Measurements from ENCODE around the gene PADI3.

PADI3 gene

GRCh38 chr1:17209430-17209829 lies 39.5 kb upstream of the PADI3 start:
- H3K36me3 ChIP-seq (ENCODE audit: insufficient read depth), result no peaks in the 10 kb centered on the region
- TF ChIP-seq, protein P1, sequence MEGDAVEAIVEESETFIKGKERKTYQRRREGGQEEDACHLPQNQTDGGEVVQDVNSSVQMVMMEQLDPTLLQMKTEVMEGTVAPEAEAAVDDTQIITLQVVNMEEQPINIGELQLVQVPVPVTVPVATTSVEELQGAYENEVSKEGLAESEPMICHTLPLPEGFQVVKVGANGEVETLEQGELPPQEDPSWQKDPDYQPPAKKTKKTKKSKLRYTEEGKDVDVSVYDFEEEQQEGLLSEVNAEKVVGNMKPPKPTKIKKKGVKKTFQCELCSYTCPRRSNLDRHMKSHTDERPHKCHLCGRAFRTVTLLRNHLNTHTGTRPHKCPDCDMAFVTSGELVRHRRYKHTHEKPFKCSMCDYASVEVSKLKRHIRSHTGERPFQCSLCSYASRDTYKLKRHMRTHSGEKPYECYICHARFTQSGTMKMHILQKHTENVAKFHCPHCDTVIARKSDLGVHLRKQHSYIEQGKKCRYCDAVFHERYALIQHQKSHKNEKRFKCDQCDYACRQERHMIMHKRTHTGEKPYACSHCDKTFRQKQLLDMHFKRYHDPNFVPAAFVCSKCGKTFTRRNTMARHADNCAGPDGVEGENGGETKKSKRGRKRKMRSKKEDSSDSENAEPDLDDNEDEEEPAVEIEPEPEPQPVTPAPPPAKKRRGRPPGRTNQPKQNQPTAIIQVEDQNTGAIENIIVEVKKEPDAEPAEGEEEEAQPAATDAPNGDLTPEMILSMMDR (conservative IDR thresholded peaks at IDR 0.05; ENCODE audit: low read depth, low read length), result no peak
- H4K20me1 ChIP-seq (ENCODE audit: insufficient read depth), result no peaks in the 10 kb centered on the region
- no peak overlapping the region for H3K4me2 ChIP-seq
- H3K9ac ChIP-seq, result no peak overlapping the region
- no peak overlapping the region for H3K4me3 ChIP-seq (IDR thresholded peaks at IDR 0.05; ENCODE audit: insufficient read depth, low read depth, low read length)
- H3K27me3 ChIP-seq (ENCODE audit: insufficient read depth, low read depth), result peaks cover 73% of the 10 kb centered on the region
- no peak overlapping the region for H2AFZ ChIP-seq (ENCODE audit: low read depth)
- no peaks in the 10 kb centered on the region for H3K79me2 ChIP-seq (ENCODE audit: insufficient read depth, low read depth)
- H3K27ac ChIP-seq, result no peak overlapping the region
- H3K4me1 ChIP-seq (ENCODE audit: low read depth, poor library complexity, severe bottlenecking), result no peaks in the 10 kb centered on the region

DNA sequence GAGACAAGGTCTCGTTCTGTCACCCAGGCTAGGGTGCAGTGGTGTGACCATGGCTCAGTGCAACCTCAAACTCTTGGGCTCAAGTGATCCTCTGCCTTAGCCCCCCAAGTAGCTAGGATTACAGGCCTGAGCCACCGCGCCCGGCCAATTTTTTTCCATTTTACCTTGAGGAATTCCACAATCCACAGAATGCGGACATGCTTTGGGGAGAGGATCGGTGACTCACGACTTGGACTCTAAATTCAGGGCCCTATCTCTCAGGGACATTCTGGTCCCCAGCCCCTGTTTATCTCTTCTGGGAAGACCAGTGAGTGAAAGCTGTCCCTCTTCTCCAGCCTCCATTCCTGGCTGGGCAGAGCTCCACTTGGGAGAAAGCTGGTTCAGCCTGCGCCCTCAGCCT lies 38.7 kb upstream of the PADI3 start:
- TF ChIP-seq, protein P1 (conservative IDR thresholded peaks at IDR 0.05; ENCODE audit: low read depth, low read length), result no peak
- Histone ChIP-seq H3K27me3 (ENCODE audit: insufficient read depth, low read depth) (peaks cover 73% of the 10 kb centered on the region), H3K4me3 (IDR thresholded peaks at IDR 0.05; ENCODE audit: insufficient read depth, low read depth, low read length) (no peak overlapping the region), H2AFZ (ENCODE audit: low read depth) (no peak overlapping the region), H3K27ac (no peak overlapping the region), H3K9ac (no peak overlapping the region), H4K20me1 (ENCODE audit: insufficient read depth) (no peaks in the 10 kb centered on the region), H3K36me3 (ENCODE audit: insufficient read depth) (no peaks in the 10 kb centered on the region), H3K79me2 (ENCODE audit: insufficient read depth, low read depth) (no peaks in the 10 kb centered on the region), H3K4me2 (no peak overlapping the region), H3K4me1 (ENCODE audit: low read depth, poor library complexity, severe bottlenecking) (no peaks in the 10 kb centered on the region)

- peaks cover 74% of the 10 kb centered on the region for H3K27me3 ChIP-seq (ENCODE audit: insufficient read depth, low read depth)
- H4K20me1 ChIP-seq (ENCODE audit: insufficient read depth), result no peaks in the 10 kb centered on the region
- H3K4me1 ChIP-seq (ENCODE audit: low read depth, poor library complexity, severe bottlenecking), result no peaks in the 10 kb centered on the region
- no peak overlapping the region for H3K4me2 ChIP-seq
- TF ChIP-seq, protein P1 (conservative IDR thresholded peaks at IDR 0.05; ENCODE audit: low read depth, low read length), result no peak
- no peak overlapping the region for H3K9ac ChIP-seq
- no peaks in the 10 kb centered on the region for H3K36me3 ChIP-seq (ENCODE audit: insufficient read depth)
- no peak overlapping the region for H3K4me3 ChIP-seq (IDR thresholded peaks at IDR 0.05; ENCODE audit: insufficient read depth, low read depth, low read length)
- H2AFZ ChIP-seq (ENCODE audit: low read depth), result no peak overlapping the region
- no peak overlapping the region for H3K27ac ChIP-seq
- H3K79me2 ChIP-seq (ENCODE audit: insufficient read depth, low read depth), result no peaks in the 10 kb centered on the region
Observed at GRCh38 chr1:17211377-17211776, 37.5 kb upstream of the PADI3 start.

DNA sequence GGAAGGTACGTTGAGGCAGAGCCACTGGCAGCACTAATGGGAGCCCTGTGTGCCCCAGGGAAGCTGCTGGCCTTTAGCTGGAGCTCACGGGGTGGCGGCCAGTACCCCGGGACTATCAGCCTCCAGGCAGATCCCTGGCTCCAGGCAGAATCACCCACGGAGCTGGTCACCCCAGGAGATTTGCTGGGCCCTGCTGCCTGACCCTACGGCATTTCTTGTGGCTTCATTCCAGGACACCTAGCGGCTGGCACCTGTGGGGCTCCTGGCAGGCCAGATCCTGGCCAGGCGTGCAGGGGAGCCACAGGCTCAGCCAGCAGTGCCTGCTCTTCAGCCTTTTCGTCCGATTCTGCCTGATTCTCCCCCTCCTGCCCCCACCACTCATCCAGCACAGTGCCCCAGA lies 36.9 kb upstream of the PADI3 start:
- no peak overlapping the region for H3K4me2 ChIP-seq
- H4K20me1 ChIP-seq (ENCODE audit: insufficient read depth), result no peaks in the 10 kb centered on the region
- peaks cover 70% of the 10 kb centered on the region for H3K27me3 ChIP-seq (ENCODE audit: insufficient read depth, low read depth)
- H3K4me3 ChIP-seq (IDR thresholded peaks at IDR 0.05; ENCODE audit: insufficient read depth, low read depth, low read length), result no peak overlapping the region
- no peak overlapping the region for H3K27ac ChIP-seq
- TF ChIP-seq, protein P1 (conservative IDR thresholded peaks at IDR 0.05; ENCODE audit: low read depth, low read length), result no peak
- no peaks in the 10 kb centered on the region for H3K4me1 ChIP-seq (ENCODE audit: low read depth, poor library complexity, severe bottlenecking)
- H2AFZ ChIP-seq (ENCODE audit: low read depth), result no peak overlapping the region
- no peaks in the 10 kb centered on the region for H3K79me2 ChIP-seq (ENCODE audit: insufficient read depth, low read depth)
- H3K36me3 ChIP-seq (ENCODE audit: insufficient read depth), result no peaks in the 10 kb centered on the region
- no peak overlapping the region for H3K9ac ChIP-seq
